Keratinocyte (primary cell): Measurements from ENCODE around the gene HYAL3. TPM values are rescaled to one million over a fixed set of nuclear protein-coding genes. Genes with fewer than 3 reads are reported as not detected.

Experiments used
- DNase-seq: peaks from one replicate; pipeline ENCODE4 v3.0.0-alpha.2; 2011; ENCODE audit warnings: low read depth, missing footprints, low spot score
- FAIRE-seq: peaks from 2 replicates; lab custom pipeline; 2011; peaks lifted over from hg19 to GRCh38; lab: Jason Lieb, UNC
- H2AFZ ChIP-seq: 2 replicates; pipeline ENCODE4 v1.6.0; 2012; ENCODE audit warnings: low read length, control low read depth, inconsistent platforms; ENCODE audit not compliant: control insufficient read depth
- H3K27ac ChIP-seq: 2 replicates; pipeline ENCODE4 v1.5.1; 2011; ENCODE audit warnings: low read length; ENCODE audit not compliant: control insufficient read depth, insufficient read depth
- H3K27me3 ChIP-seq: 3 replicates; pipeline ENCODE4 v1.6.0; 2011; ENCODE audit warnings: low read length; ENCODE audit not compliant: control insufficient read depth, insufficient read depth; ENCODE audit errors: extremely low read depth
- H3K36me3 ChIP-seq, 2 experiments: 2 replicates in 1 of 2; 3 replicates in 1 of 2; pipeline ENCODE4 v1.5.1; 2011; ENCODE audit warnings: low read length in 2 of 2, mild to moderate bottlenecking in 1 of 2; ENCODE audit not compliant: control insufficient read depth in 2 of 2, insufficient read depth in 2 of 2; ENCODE audit errors: extremely low read depth in 1 of 2
- H3K4me1 ChIP-seq: 3 replicates; pipeline ENCODE4 v1.5.1; 2011; ENCODE audit warnings: low read length; ENCODE audit not compliant: control insufficient read depth, insufficient read depth; ENCODE audit errors: extremely low read depth
- H3K4me2 ChIP-seq: 3 replicates; pipeline ENCODE4 v1.6.0; 2011; ENCODE audit warnings: low read depth, low read length; ENCODE audit not compliant: control insufficient read depth, insufficient read depth; ENCODE audit errors: extremely low read depth
- H3K4me3 ChIP-seq, 3 experiments: fragments of 200-600 bp in 1 of 3; sonication (generic) in 1 of 3; 2 replicates in 2 of 3; 3 replicates in 1 of 3; pipeline ENCODE4 v1.5.1; 2011 to 2016; ENCODE audit warnings: low read length in 3 of 3, mild to moderate bottlenecking in 3 of 3, control low read depth in 2 of 3, inconsistent platforms in 1 of 3, low read depth in 1 of 3, mixed read lengths in 1 of 3, mixed run types in 1 of 3, moderate library complexity in 1 of 3; ENCODE audit not compliant: control insufficient read depth in 2 of 3, insufficient read depth in 2 of 3; ENCODE audit errors: extremely low read depth in 1 of 3
- H3K79me2 ChIP-seq: 2 replicates; pipeline ENCODE4 v1.6.0; 2012; ENCODE audit warnings: low read length; ENCODE audit not compliant: control insufficient read depth, insufficient read depth
- H3K9ac ChIP-seq: 3 replicates; pipeline ENCODE4 v1.6.0; 2011; ENCODE audit warnings: low read length; ENCODE audit not compliant: control insufficient read depth, insufficient read depth; ENCODE audit errors: extremely low read depth
- H3K9me1 ChIP-seq: 3 replicates; pipeline ENCODE4 v1.6.0; 2011; ENCODE audit warnings: low read length; ENCODE audit not compliant: control insufficient read depth, insufficient read depth; ENCODE audit errors: extremely low read depth
- H3K9me3 ChIP-seq: 2 replicates; pipeline ENCODE4 v1.5.1; 2012; ENCODE audit warnings: low read depth, low read length; ENCODE audit not compliant: control insufficient read depth
- H4K20me1 ChIP-seq: 3 replicates; pipeline ENCODE4 v1.6.0; 2011; ENCODE audit warnings: low read length; ENCODE audit not compliant: control insufficient read depth, insufficient read depth; ENCODE audit errors: extremely low read depth
- EZH2 ChIP-seq: IDR thresholded peaks from one replicate; pipeline ENCODE4 v1.6.1; 2012; ENCODE audit warnings: inconsistent platforms, mild to moderate bottlenecking, low read length, moderate library complexity
- dilution Hi-C: fragments of 300-500 bp; cut with MboI; formaldehyde crosslinking; loops from one replicate; pipeline ENCODE4 v1.7.0; 2020; ENCODE audit warnings: low sequenced_read_pairs; ENCODE audit not compliant: extremely low pct_ligation_motif_present
- polyA plus RNA-seq, 5 experiments: library from polyadenylated mRNA; depleted of rRNA in 3 of 5; stranded (reverse) in 3 of 5; stranded (forward) in 1 of 5; unstranded in 1 of 5; fragments of >200 nt; gene quantifications; 1 replicate in 1 of 5; 2 replicates in 3 of 5; 3 replicates in 1 of 5; pipeline versions ENCODE4 v1.2.1 to v1.2.3, GENCODE V29; 2011 to 2012; ENCODE audit warnings: missing spikeins in 2 of 5, low read depth in 1 of 5, low replicate concordance in 1 of 5
- TF ChIP-seq, protein P1 (sequence below), 3 experiments: IDR thresholded peaks in 1 of 3; conservative IDR thresholded peaks in 1 of 3; optimal IDR thresholded peaks in 1 of 3; 2 replicates in 2 of 3; 3 replicates in 1 of 3; pipeline versions ENCODE3 to v1.5.1; 2011; ENCODE audit warnings: low read length in 3 of 3, mild to moderate bottlenecking in 3 of 3, moderate library complexity in 2 of 3, control low read depth in 1 of 3, inconsistent platforms in 1 of 3; ENCODE audit not compliant: insufficient read depth in 2 of 3; ENCODE audit errors: extremely low read depth in 1 of 3

Gene HYAL3
- polyA plus RNA-seq, 1 donor (not counting 4 experiments of a cell fraction or from before 2014, with no cell fraction given) = 6.6 TPM

DNA sequence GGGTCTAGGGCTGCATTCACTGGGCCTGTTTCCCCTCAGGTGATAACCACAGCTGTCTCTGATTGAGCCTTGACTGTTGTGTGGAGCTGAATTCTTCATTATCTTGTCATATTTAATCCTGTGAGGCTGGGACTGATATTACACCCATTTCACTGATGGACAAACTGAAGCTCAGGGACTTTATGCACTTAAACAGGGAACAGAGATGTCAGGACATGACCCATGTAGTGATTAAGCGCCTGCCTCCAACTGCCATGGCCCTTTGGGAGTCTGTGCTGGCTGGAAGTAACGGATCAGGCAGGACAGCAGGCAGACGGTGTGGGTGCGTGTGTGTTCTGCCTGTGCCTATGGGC lies 55.7 kb downstream of the HYAL3 start:
- peaks cover 71% of the 10 kb centered on the region for H3K4me1 ChIP-seq

DNA sequence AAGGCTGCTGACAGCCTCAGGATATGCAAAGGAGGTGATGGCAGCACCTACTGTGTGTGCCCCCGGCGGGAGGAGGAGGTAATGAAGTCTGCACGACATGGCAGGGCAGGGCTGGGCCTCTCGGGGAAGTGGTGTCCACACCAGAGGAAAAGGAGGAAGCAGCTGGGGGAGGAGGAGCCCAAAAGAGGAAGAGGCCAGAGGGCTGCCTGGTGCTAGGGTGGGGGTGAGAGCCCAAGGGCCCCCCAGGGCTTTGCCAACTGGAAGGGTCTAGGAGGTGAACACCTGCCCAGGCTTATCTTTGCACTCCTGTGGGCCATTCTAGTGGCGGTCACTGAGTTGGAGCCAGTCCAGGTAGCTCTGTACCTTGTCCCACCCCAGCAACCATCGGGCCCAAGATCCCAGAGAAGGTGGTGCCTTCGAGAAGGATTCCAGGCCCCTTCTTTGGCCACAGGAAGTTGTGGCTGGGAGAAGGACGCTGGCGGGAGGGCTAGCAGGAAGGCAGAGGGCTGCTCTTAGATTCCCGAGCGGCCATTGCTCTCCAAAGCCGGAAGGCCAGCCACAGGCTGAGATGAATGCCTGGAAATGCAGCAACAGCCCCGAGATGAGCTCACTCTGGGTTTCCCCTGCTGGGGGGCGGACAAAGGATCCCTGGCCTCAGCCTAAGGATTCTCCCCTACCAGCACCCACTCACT lies 56.2 kb downstream of the HYAL3 start:
- H3K27ac ChIP-seq = peak overlapping the region; percentile 62
- peaks cover 18% of the 10 kb centered on the region for H4K20me1 ChIP-seq
- H3K4me3 ChIP-seq = no peak overlapping the region

More for the DNA sequence above, 55.7 kb downstream of the HYAL3 start:
- Histone ChIP-seq H3K9ac (peak overlapping the region; percentile 22), H3K9me3 (no peaks in the 10 kb centered on the region), H4K20me1 (peaks cover 18% of the 10 kb centered on the region), H3K4me3 (no peak overlapping the region), H3K79me2 (peaks cover 85% of the 10 kb centered on the region), H3K27me3 (no peaks in the 10 kb centered on the region), H3K4me2 (no peak overlapping the region), H3K27ac (peak overlapping the region; percentile 62), H3K9me1 (peaks cover 3% of the 10 kb centered on the region), H3K36me3 (peaks cover 20 to 28% of the 10 kb centered on the region in 2 experiments), H2AFZ (no peak overlapping the region)
- dilution Hi-C loops = no loop called here
- DNase-seq (no peak), FAIRE-seq (no peak)
- TF ChIP-seq, protein P1, sequence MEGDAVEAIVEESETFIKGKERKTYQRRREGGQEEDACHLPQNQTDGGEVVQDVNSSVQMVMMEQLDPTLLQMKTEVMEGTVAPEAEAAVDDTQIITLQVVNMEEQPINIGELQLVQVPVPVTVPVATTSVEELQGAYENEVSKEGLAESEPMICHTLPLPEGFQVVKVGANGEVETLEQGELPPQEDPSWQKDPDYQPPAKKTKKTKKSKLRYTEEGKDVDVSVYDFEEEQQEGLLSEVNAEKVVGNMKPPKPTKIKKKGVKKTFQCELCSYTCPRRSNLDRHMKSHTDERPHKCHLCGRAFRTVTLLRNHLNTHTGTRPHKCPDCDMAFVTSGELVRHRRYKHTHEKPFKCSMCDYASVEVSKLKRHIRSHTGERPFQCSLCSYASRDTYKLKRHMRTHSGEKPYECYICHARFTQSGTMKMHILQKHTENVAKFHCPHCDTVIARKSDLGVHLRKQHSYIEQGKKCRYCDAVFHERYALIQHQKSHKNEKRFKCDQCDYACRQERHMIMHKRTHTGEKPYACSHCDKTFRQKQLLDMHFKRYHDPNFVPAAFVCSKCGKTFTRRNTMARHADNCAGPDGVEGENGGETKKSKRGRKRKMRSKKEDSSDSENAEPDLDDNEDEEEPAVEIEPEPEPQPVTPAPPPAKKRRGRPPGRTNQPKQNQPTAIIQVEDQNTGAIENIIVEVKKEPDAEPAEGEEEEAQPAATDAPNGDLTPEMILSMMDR (optimal IDR thresholded peaks at IDR 0.05 in 1 of 3, IDR thresholded peaks at IDR 0.05 in 1 of 3, conservative IDR thresholded peaks at IDR 0.05 in 1 of 3; ENCODE audit: extremely low read depth in 1 of 3, insufficient read depth in 2 of 3, low read length in 3 of 3) = no peak
- no peak for TF ChIP-seq EZH2

More for the DNA sequence above, 56.2 kb downstream of the HYAL3 start:
- DNase-seq = no peak
- H2AFZ ChIP-seq = no peak overlapping the region
- no peak overlapping the region for H3K4me2 ChIP-seq
- H3K36me3 ChIP-seq = peaks cover 20 to 28% of the 10 kb centered on the region in 2 experiments
- no peaks in the 10 kb centered on the region for H3K9me3 ChIP-seq
- H3K9me1 ChIP-seq = peaks cover 3% of the 10 kb centered on the region
- no peak for TF ChIP-seq EZH2
- TF ChIP-seq, protein P1 (optimal IDR thresholded peaks at IDR 0.05 in 1 of 3, IDR thresholded peaks at IDR 0.05 in 1 of 3, conservative IDR thresholded peaks at IDR 0.05 in 1 of 3; ENCODE audit: extremely low read depth in 1 of 3, insufficient read depth in 2 of 3, low read length in 3 of 3) = no peak
- no peak for FAIRE-seq
- H3K9ac ChIP-seq = peak overlapping the region; percentile 28
- H3K4me1 ChIP-seq = peaks cover 71% of the 10 kb centered on the region
- H3K27me3 ChIP-seq = no peaks in the 10 kb centered on the region
- peaks cover 85% of the 10 kb centered on the region for H3K79me2 ChIP-seq
- dilution Hi-C loops = no loop called here

Other genes starting within 250 kb of the HYAL3 start
- gene RBM5, start 210.5 kb downstream of the HYAL3 start, polyA plus RNA-seq = 73.8 to 167 TPM (median 127 TPM) in 3 replicates
- 72.8 to 115 TPM (median 102 TPM) in 3 replicates for gene SEMA3F, start 144.1 kb downstream of the HYAL3 start, polyA plus RNA-seq
- gene GNAT1, start 107.8 kb downstream of the HYAL3 start, polyA plus RNA-seq = 0.05 to 0.12 TPM in 2 of 3 replicates, not detected in the other
- gene SLC38A3, start 94.1 kb downstream of the HYAL3 start, polyA plus RNA-seq = not detected in 3 replicates
- gene GNAI2, start 63.2 kb downstream of the HYAL3 start, polyA plus RNA-seq = 268 to 419 TPM (median 341 TPM) in 3 replicates
- 0.33 to 0.81 TPM (median 0.58 TPM) in 3 replicates for gene SEMA3B, start 30.3 kb downstream of the HYAL3 start, polyA plus RNA-seq
- gene LSMEM2, start 20.3 kb downstream of the HYAL3 start, polyA plus RNA-seq = not detected in 3 replicates
- gene IFRD2, start 7.0 kb downstream of the HYAL3 start, polyA plus RNA-seq = 43.1 to 90.4 TPM (median 50.3 TPM) in 3 replicates
- 6.1 to 9.4 TPM (median 8.0 TPM) in 3 replicates for gene NAA80, start within 50 bp of the HYAL3 start, polyA plus RNA-seq
- gene HYAL1, start 4.2 kb upstream of the HYAL3 start, polyA plus RNA-seq = 13.9 to 24.5 TPM (median 15.3 TPM) in 3 replicates
- gene HYAL2, start 23.3 kb upstream of the HYAL3 start, polyA plus RNA-seq = 42.8 to 71.8 TPM (median 44.8 TPM) in 3 replicates
- 28.0 to 47.8 TPM (median 30.5 TPM) in 3 replicates for gene TUSC2, start 28.8 kb upstream of the HYAL3 start, polyA plus RNA-seq
- 28.5 to 42.5 TPM (median 30.7 TPM) in 3 replicates for gene RASSF1, start 41.4 kb upstream of the HYAL3 start, polyA plus RNA-seq
- 0.10 to 0.21 TPM (median 0.15 TPM) in 3 replicates for gene ZMYND10, start 46.3 kb upstream of the HYAL3 start, polyA plus RNA-seq
- gene NPRL2, start 51.4 kb upstream of the HYAL3 start, polyA plus RNA-seq = 20.6 to 30.1 TPM (median 23.3 TPM) in 3 replicates
- 12.3 to 19.9 TPM (median 17.6 TPM) in 3 replicates for gene CYB561D2, start 51.5 kb upstream of the HYAL3 start, polyA plus RNA-seq
- 22.4 to 43.8 TPM (median 31.6 TPM) in 3 replicates for gene TMEM115, start 60.1 kb upstream of the HYAL3 start, polyA plus RNA-seq
- 0.02 to 0.04 TPM (median 0.04 TPM) in 3 replicates for gene CACNA2D2, start 204.2 kb upstream of the HYAL3 start, polyA plus RNA-seq